IMR-90 (cell line): Measurements from ENCODE around the gene GCSAM. TPM values are rescaled to one million over a fixed set of nuclear protein-coding genes. Genes with fewer than 3 reads are reported as not detected.

Experiments used
- ATAC-seq: fragments of 200-7000 bp; cut with Tn5 transposase; 2 replicates; pipeline ENCODE4 v1.9.1; 2020; ENCODE audit warnings: low read depth, mild to moderate bottlenecking, moderate library complexity
- BruUV-seq: library from RNA; stranded (reverse); fragments of 400-500 nt; replicated peaks from 2 replicates; lab custom pipeline; 2021; lab: Mats Ljungman, UMichigan
- CTCF ChIA-PET: fragments of 300-600 bp; formaldehyde crosslinking; extraction: SDS; loops from one replicate; lab custom pipeline; 2021; ENCODE audit warnings: antibody characterized with exemption; lab: Yijun Ruan, JAX
- POLR2A ChIA-PET: fragments of 300-600 bp; sonication (Branson Sonifier 250); formaldehyde crosslinking; loops from one replicate; lab custom pipeline; 2022; ENCODE audit warnings: antibody characterized with exemption; ENCODE audit not compliant: unreplicated experiment; lab: Charles Lee
- DNase-seq: peaks from one replicate; pipeline ENCODE4 v3.0.0; 2013
- H2AFZ ChIP-seq: replicated peaks from 2 replicates; pipeline ENCODE3; 2013; ENCODE audit warnings: low read length, mild to moderate bottlenecking; ENCODE audit not compliant: poor library complexity
- H2AK5ac ChIP-seq: 2 replicates; pipeline ENCODE4 v1.6.1; 2013; ENCODE audit warnings: low read depth, low read length, inconsistent platforms
- H2AK9ac ChIP-seq: replicated peaks from 2 replicates; pipeline ENCODE3; 2013; ENCODE audit warnings: mild to moderate bottlenecking, low read depth, low read length, moderate library complexity; ENCODE audit not compliant: poor library complexity
- H2BK120ac ChIP-seq: 2 replicates; pipeline ENCODE4 v1.6.1; 2013; ENCODE audit warnings: low read depth, low read length, inconsistent platforms
- H2BK15ac ChIP-seq: 3 replicates; pipeline ENCODE4 v1.6.1; 2013; ENCODE audit warnings: low read depth, low read length, inconsistent platforms
- H2BK20ac ChIP-seq: 2 replicates; pipeline ENCODE4 v1.6.1; 2013; ENCODE audit warnings: low read depth, mild to moderate bottlenecking, inconsistent platforms, low read length, moderate library complexity
- H2BK5ac ChIP-seq: 2 replicates; pipeline ENCODE4 v1.6.1; 2013; ENCODE audit warnings: mild to moderate bottlenecking, low read depth, low read length, inconsistent platforms; ENCODE audit not compliant: poor library complexity, severe bottlenecking
- H3K14ac ChIP-seq: replicated peaks from 2 replicates; pipeline ENCODE4 v1.6.1; 2013; ENCODE audit warnings: low read depth, low read length, inconsistent platforms
- H3K18ac ChIP-seq: 2 replicates; pipeline ENCODE4 v1.6.1; 2013; ENCODE audit warnings: low read depth, low read length, control low read depth
- H3K23ac ChIP-seq: 2 replicates; pipeline ENCODE4 v1.6.1; 2013; ENCODE audit warnings: low read depth, low read length, inconsistent platforms
- H3K27ac ChIP-seq: 2 replicates; pipeline ENCODE4 v1.5.1; 2013; ENCODE audit warnings: mild to moderate bottlenecking, control low read depth, low read length; ENCODE audit not compliant: insufficient read depth
- H3K27me3 ChIP-seq: 2 replicates; pipeline ENCODE4 v1.6.1; 2013; ENCODE audit warnings: low read length; ENCODE audit not compliant: control insufficient read depth, insufficient read depth
- H3K36me3 ChIP-seq: 2 replicates; pipeline ENCODE4 v1.6.1; 2013; ENCODE audit warnings: low read length, mixed read lengths; ENCODE audit not compliant: control insufficient read depth, insufficient read depth
- H3K4ac ChIP-seq: 2 replicates; pipeline ENCODE4 v1.6.1; 2013; ENCODE audit warnings: low read depth, low read length, inconsistent platforms
- H3K4me1 ChIP-seq: 2 replicates; pipeline ENCODE4 v1.6.1; 2013; ENCODE audit warnings: low read length, mixed read lengths; ENCODE audit not compliant: control insufficient read depth, insufficient read depth
- H3K4me2 ChIP-seq: 2 replicates; pipeline ENCODE4 v1.6.1; 2013; ENCODE audit warnings: low read depth, mild to moderate bottlenecking, control low read depth, low read length, moderate library complexity
- H3K4me3 ChIP-seq: 2 replicates; pipeline ENCODE4 v1.5.1; 2013; ENCODE audit warnings: low read depth, mild to moderate bottlenecking, control low read depth, low read length, moderate library complexity; ENCODE audit not compliant: insufficient read depth
- H3K56ac ChIP-seq: 2 replicates; pipeline ENCODE4 v1.6.1; 2013; ENCODE audit warnings: low read length, inconsistent platforms; ENCODE audit not compliant: insufficient read depth; ENCODE audit errors: extremely low read depth
- H3K79me1 ChIP-seq, 2 experiments: 2 replicates each; pipeline ENCODE4 v1.6.1; 2013; ENCODE audit warnings: low read length in 2 of 2, inconsistent platforms in 1 of 2, low read depth in 1 of 2
- H3K9ac ChIP-seq: 2 replicates; pipeline ENCODE4 v1.6.1; 2013; ENCODE audit warnings: low read depth, low read length, control low read depth
- H3K9me1 ChIP-seq: 2 replicates; pipeline ENCODE4 v1.6.1; 2013; ENCODE audit warnings: low read length, inconsistent platforms; ENCODE audit not compliant: insufficient read depth
- H3K9me3 ChIP-seq: 2 replicates; pipeline ENCODE4 v1.6.1; 2013; ENCODE audit warnings: low read length; ENCODE audit not compliant: control insufficient read depth, insufficient read depth
- H4K20me1 ChIP-seq: 2 replicates; pipeline ENCODE4 v1.6.1; 2013; ENCODE audit warnings: low read length, inconsistent platforms; ENCODE audit not compliant: insufficient read depth
- H4K5ac ChIP-seq: 2 replicates; pipeline ENCODE4 v1.6.1; 2013; ENCODE audit warnings: mild to moderate bottlenecking, low read depth, low read length, control low read depth
- H4K8ac ChIP-seq, 2 experiments: 2 replicates each; pipeline ENCODE4 v1.6.1; 2013; ENCODE audit warnings: low read depth in 2 of 2, low read length in 2 of 2, control low read depth in 1 of 2, inconsistent platforms in 1 of 2
- H4K91ac ChIP-seq: 2 replicates; pipeline ENCODE4 v1.6.1; 2013; ENCODE audit warnings: low read depth, low read length, inconsistent platforms; ENCODE audit not compliant: insufficient read depth
- CHD1 ChIP-seq: IDR thresholded peaks from 2 replicates; pipeline ENCODE4 v1.6.1; 2012; ENCODE audit warnings: low read depth, low read length, improper control_type of control experiment
- MAFK ChIP-seq: IDR thresholded peaks from 2 replicates; pipeline ENCODE4 v1.6.1; 2012; ENCODE audit warnings: low read depth, low read length, improper control_type of control experiment
- NFE2L2 ChIP-seq: fragments of 150-350 bp; IDR thresholded peaks from 2 replicates; pipeline ENCODE4 v1.6.1; 2016; ENCODE audit warnings: low read depth, mild to moderate bottlenecking, low read length
- POLR2A ChIP-seq: IDR thresholded peaks from 2 replicates; pipeline ENCODE4 v1.6.1; 2012; ENCODE audit warnings: mild to moderate bottlenecking, low read depth, low read length
- RAD21 ChIP-seq: IDR thresholded peaks from 2 replicates; pipeline ENCODE4 v1.6.1; 2012; ENCODE audit warnings: low read length, improper control_type of control experiment
- RFX5 ChIP-seq: IDR thresholded peaks from 2 replicates; pipeline ENCODE4 v1.8.0; 2012; ENCODE audit warnings: low read depth, mild to moderate bottlenecking, low read length, moderate library complexity
- WGBS, 2 experiments: methylation state at CpG; one replicate each; pipeline versions ENCODE4 v1.1.5 to v1.1.7; 2013; ENCODE audit warnings: missing lambda C conversion rate in 2 of 2; ENCODE audit not compliant: insufficient read length in 1 of 2; ENCODE audit errors: extremely low coverage in 2 of 2; 5-methylcytosine and 5-hydroxymethylcytosine counted together
- dilution Hi-C: fragments of 300-500 bp; cut with HindIII; formaldehyde crosslinking; loops from one replicate; pipeline ENCODE4 v1.14.3; 2018; ENCODE audit warnings: low sequenced_read_pairs; ENCODE audit not compliant: unreplicated experiment
- in situ Hi-C: fragments of 300-500 bp; cut with MboI; formaldehyde crosslinking; loops from 3 replicates; pipeline ENCODE4 v1.14.3; 2019; ENCODE audit warnings: low sequenced_read_pairs, inconsistent platforms, mixed read lengths
- intact Hi-C: fragments of 100-400 bp; cut with micrococcal nuclease; formaldehyde crosslinking; loops from 2 replicates; pipeline ENCODE4 v1.10.0; 2022
- polyA plus RNA-seq, 3 experiments: library from polyadenylated mRNA; depleted of rRNA; stranded (reverse); fragments of >200 nt; gene quantifications; 2 replicates each; pipeline ENCODE4 v1.2.3, GENCODE V29; 2012; ENCODE audit warnings: low replicate concordance in 1 of 3
- total RNA-seq: library from RNA; depleted of rRNA; stranded (reverse); fragments of >200 nt; gene quantifications from 2 replicates; pipeline ENCODE4 v1.2.3, GENCODE V29; 2012
- TF ChIP-seq, protein P1 (sequence below): fragments of 150-350 bp; IDR thresholded peaks from 2 replicates; pipeline ENCODE4 v1.6.1; 2017; ENCODE audit warnings: mild to moderate bottlenecking, antibody characterized with exemption, low read length, low read depth

GCSAM gene
- total and polyA plus RNA-seq, 2 of the 4 experiments (the other 2 are of a cell fraction): not detected

DNA sequence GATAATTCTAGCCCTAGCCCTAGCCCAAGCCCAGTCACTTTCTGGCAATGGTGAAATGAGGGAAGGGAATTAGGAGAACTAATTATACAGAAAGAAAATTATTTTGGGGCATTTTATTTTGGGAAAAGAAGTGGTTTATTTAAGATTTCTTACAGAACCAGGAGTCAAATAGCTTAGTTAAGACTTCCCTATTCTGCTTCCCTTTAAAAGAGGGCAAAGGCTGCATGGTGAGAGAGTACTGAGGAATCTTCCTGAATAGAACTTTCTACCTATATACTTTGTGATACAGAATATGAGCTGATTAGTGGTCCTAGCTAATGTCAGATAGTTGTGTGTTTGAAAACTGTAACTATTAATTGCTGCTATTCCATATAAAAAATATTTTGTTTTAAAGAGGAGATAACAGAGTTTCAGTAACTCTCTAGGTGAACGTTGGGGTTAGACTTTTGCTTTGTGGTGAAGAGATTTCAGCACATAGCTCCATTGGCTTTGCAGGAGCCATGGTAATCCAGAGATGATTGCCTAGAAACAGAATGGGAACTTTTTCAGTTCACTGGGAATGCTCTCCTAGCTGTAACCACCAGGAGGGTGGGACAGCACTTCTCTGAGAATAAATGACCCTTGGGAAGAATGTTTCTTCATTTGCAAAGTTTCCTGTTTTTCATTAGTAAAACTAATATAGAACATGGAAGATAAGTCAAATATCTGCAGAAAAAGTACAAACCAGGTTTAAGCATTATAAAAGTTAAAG is 5.3 kb upstream of the GCSAM start:
- WGBS, 2 experiments: no CpG with 5 or more reads among the region's 1 CpG
- no TSS peak for BruUV-seq
- no peak overlapping the region for H3K56ac ChIP-seq
- in situ Hi-C loops: loop anchor here (25.0 kb wide), 1 partner anchor 374 kb away; no protein-coding TSS in a partner anchor
- no peak overlapping the region for H2BK120ac ChIP-seq
- H3K4me1 ChIP-seq: no peaks in the 10 kb centered on the region
- H2BK5ac ChIP-seq: no peak overlapping the region
- H3K27me3 ChIP-seq: no peaks in the 10 kb centered on the region
- no peak overlapping the region for H3K14ac ChIP-seq
- no peak overlapping the region for H3K4ac ChIP-seq
- CTCF ChIA-PET: interaction anchor here (0.8 to 1.1 kb wide), 2 partner anchors 10 to 109 kb away, joined by 3 read pairs; no protein-coding TSS in a partner anchor
- no peaks in the 10 kb centered on the region for H3K36me3 ChIP-seq
- no peak overlapping the region for H3K4me3 ChIP-seq
- ATAC-seq (no peak), DNase-seq (no peak)
- no peak overlapping the region for H3K4me2 ChIP-seq
- dilution Hi-C loops: no loop called here
- no peaks in the 10 kb centered on the region for H3K9me3 ChIP-seq
- intact Hi-C loops: loop anchor here (5.0 kb wide), 1 partner anchor 154 kb away; the partner anchor contains the start of gene SLC9C1
- H2BK20ac ChIP-seq: no peak overlapping the region
- H2AFZ ChIP-seq: no peak overlapping the region
- no peak overlapping the region for H4K8ac ChIP-seq
- H2BK15ac ChIP-seq: no peak overlapping the region
- no peak overlapping the region for H3K27ac ChIP-seq
- H3K9ac ChIP-seq: no peak overlapping the region
- POLR2A ChIA-PET: no interaction called here
- no peak overlapping the region for H3K18ac ChIP-seq
- no peak overlapping the region for H2AK9ac ChIP-seq
- no peak for TF ChIP-seq RAD21
- TF ChIP-seq, protein P1, sequence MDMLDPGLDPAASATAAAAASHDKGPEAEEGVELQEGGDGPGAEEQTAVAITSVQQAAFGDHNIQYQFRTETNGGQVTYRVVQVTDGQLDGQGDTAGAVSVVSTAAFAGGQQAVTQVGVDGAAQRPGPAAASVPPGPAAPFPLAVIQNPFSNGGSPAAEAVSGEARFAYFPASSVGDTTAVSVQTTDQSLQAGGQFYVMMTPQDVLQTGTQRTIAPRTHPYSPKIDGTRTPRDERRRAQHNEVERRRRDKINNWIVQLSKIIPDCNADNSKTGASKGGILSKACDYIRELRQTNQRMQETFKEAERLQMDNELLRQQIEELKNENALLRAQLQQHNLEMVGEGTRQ: no peak
- no peak for TF ChIP-seq NFE2L2
- no peak for TF ChIP-seq POLR2A
- TF ChIP-seq CHD1: no peak
- TF ChIP-seq MAFK: no peak
- no peak for TF ChIP-seq RFX5
- no peak overlapping the region for H3K23ac ChIP-seq
- no peak overlapping the region for H4K91ac ChIP-seq
- H3K79me1 ChIP-seq: no peaks in the 10 kb centered on the region
- H4K5ac ChIP-seq: no peak overlapping the region
- no peak overlapping the region for H2AK5ac ChIP-seq
- H4K20me1 ChIP-seq: no peaks in the 10 kb centered on the region
- H3K9me1 ChIP-seq: no peaks in the 10 kb centered on the region
